H1 (cell line): ENCODE measurements around the gene KCNQ1. TPM values are rescaled to one million over a fixed set of nuclear protein-coding genes. Genes with fewer than 3 reads are reported as not detected.

Source experiments
- CTCF ChIA-PET: fragments of 300-600 bp; sonication (Branson Sonifier 250); formaldehyde crosslinking; loops from one replicate; lab custom pipeline; 2021; ENCODE audit not compliant: partially characterized antibody; lab: Charles Lee
- POLR2A ChIA-PET: fragments of 300-600 bp; sonication (Branson Sonifier 250); formaldehyde crosslinking; loops from one replicate; lab custom pipeline; 2021; ENCODE audit warnings: inconsistent platforms; ENCODE audit not compliant: partially characterized antibody; lab: Charles Lee
- DNase-seq, 2 experiments: peaks; one replicate each; pipeline versions ENCODE4 v3.0.0 to v3.0.0-alpha.2; 2010 to 2022; ENCODE audit warnings: low spot score in 2 of 2, low read depth in 1 of 2, mixed read lengths in 1 of 2
- FAIRE-seq: peaks from 2 replicates; lab custom pipeline; 2011; peaks lifted over from hg19 to GRCh38; lab: Jason Lieb, UNC
- H2AFZ ChIP-seq: 2 replicates; pipeline ENCODE4 v1.8.1; 2012; ENCODE audit warnings: low read length, inconsistent platforms
- H2AK5ac ChIP-seq: 2 replicates; pipeline ENCODE4 v1.6.1; 2013; ENCODE audit warnings: low read depth, low read length
- H2BK120ac ChIP-seq: replicated peaks from 2 replicates; pipeline ENCODE3; 2013; ENCODE audit warnings: low read depth, low read length, inconsistent platforms
- H2BK12ac ChIP-seq: 2 replicates; pipeline ENCODE4 v1.6.1; 2013; ENCODE audit warnings: low read depth, low read length
- H2BK15ac ChIP-seq: 2 replicates; pipeline ENCODE4 v1.6.1; 2013; ENCODE audit warnings: low read length
- H2BK20ac ChIP-seq: 2 replicates; pipeline ENCODE4 v1.6.1; 2013; ENCODE audit warnings: low read length
- H2BK5ac ChIP-seq: 2 replicates; pipeline ENCODE4 v1.6.1; 2013; ENCODE audit warnings: low read depth, low read length
- H3K14ac ChIP-seq: 2 replicates; pipeline ENCODE4 v1.6.1; 2013; ENCODE audit warnings: inconsistent platforms; ENCODE audit not compliant: insufficient read length
- H3K18ac ChIP-seq: 2 replicates; pipeline ENCODE4 v1.6.1; 2013; ENCODE audit warnings: low read length; ENCODE audit errors: extremely low read depth
- H3K23ac ChIP-seq: 2 replicates; pipeline ENCODE4 v1.6.1; 2013; ENCODE audit warnings: inconsistent platforms; ENCODE audit not compliant: insufficient read length
- H3K23me2 ChIP-seq: 2 replicates; pipeline ENCODE4 v1.6.1; 2013; ENCODE audit warnings: low read depth, low read length
- H3K27ac ChIP-seq: 2 replicates; pipeline ENCODE4 v1.6.1; 2011; ENCODE audit warnings: low read depth, low read length, inconsistent platforms
- H3K27me3 ChIP-seq, 4 experiments: replicated peaks in 1 of 4; 1 replicate in 1 of 4; 2 replicates in 3 of 4; pipeline versions ENCODE4 v1.6.1 to v1.8.1; 2011 to 2013; ENCODE audit warnings: low read length in 3 of 4, mild to moderate bottlenecking in 3 of 4, inconsistent platforms in 2 of 4, mixed read lengths in 2 of 4, moderate library complexity in 1 of 4; ENCODE audit not compliant: control insufficient read depth in 3 of 4, insufficient read depth in 3 of 4; ENCODE audit errors: extremely low read depth in 1 of 4
- H3K36me3 ChIP-seq, 4 experiments: 2 replicates each; pipeline versions ENCODE4 v1.6.1 to v1.8.1; 2011 to 2013; ENCODE audit warnings: mild to moderate bottlenecking in 4 of 4, low read length in 3 of 4, moderate library complexity in 2 of 4, control low read depth in 1 of 4, inconsistent platforms in 1 of 4; ENCODE audit not compliant: insufficient read depth in 4 of 4, control insufficient read depth in 2 of 4
- H3K4ac ChIP-seq: replicated peaks from 2 replicates; pipeline ENCODE3; 2013; ENCODE audit warnings: low read length, low read depth, mixed read lengths, inconsistent platforms; ENCODE audit not compliant: insufficient read length
- H3K4me1 ChIP-seq, 4 experiments: replicated peaks in 1 of 4; 1 replicate in 1 of 4; 2 replicates in 3 of 4; pipeline versions ENCODE4 v1.6.1 to v1.8.1; 2011 to 2013; ENCODE audit warnings: low read length in 3 of 4, inconsistent platforms in 2 of 4, mixed read lengths in 1 of 4; ENCODE audit not compliant: insufficient read depth in 4 of 4, control insufficient read depth in 3 of 4
- H3K4me2 ChIP-seq, 2 experiments: 2 replicates each; pipeline versions ENCODE4 v1.6.1 to v1.8.1; 2011 to 2013; ENCODE audit warnings: low read depth in 2 of 2, low read length in 2 of 2, control low read depth in 1 of 2, inconsistent platforms in 1 of 2, mild to moderate bottlenecking in 1 of 2; ENCODE audit not compliant: insufficient read depth in 1 of 2
- H3K4me3 ChIP-seq, 4 experiments: fragments of 200-600, 300-600 bp in 1 of 4; sonication (generic), shearing (Covaris generic), sonication (Bioruptor Twin) in 1 of 4; 2 replicates each; pipeline versions ENCODE4 v1.5.1 to v1.8.1; 2011 to 2016; ENCODE audit warnings: low read length in 4 of 4, low read depth in 3 of 4, control low read depth in 2 of 4, inconsistent platforms in 2 of 4, mild to moderate bottlenecking in 2 of 4, mixed read lengths in 1 of 4, moderate library complexity in 1 of 4; ENCODE audit not compliant: insufficient read depth in 2 of 4; ENCODE audit errors: extremely low read depth in 1 of 4
- H3K56ac ChIP-seq: replicated peaks from 2 replicates; pipeline ENCODE3; 2013; ENCODE audit warnings: low read depth, mild to moderate bottlenecking, mixed read lengths, low read length, inconsistent platforms; ENCODE audit not compliant: insufficient read length
- H3K79me1 ChIP-seq: 2 replicates; pipeline ENCODE4 v1.6.1; 2013; ENCODE audit warnings: low read depth, low read length, control low read depth
- H3K79me2 ChIP-seq, 2 experiments: 2 replicates each; pipeline versions ENCODE4 v1.6.1 to v1.8.1; 2012 to 2013; ENCODE audit warnings: low read length in 2 of 2, mild to moderate bottlenecking in 2 of 2, inconsistent platforms in 1 of 2; ENCODE audit not compliant: insufficient read depth in 2 of 2, control insufficient read depth in 1 of 2
- H3K9ac ChIP-seq, 4 experiments: replicated peaks in 1 of 4; 1 replicate in 1 of 4; 2 replicates in 3 of 4; pipeline versions ENCODE4 v1.6.1 to v1.8.1; 2011 to 2013; ENCODE audit warnings: low read depth in 3 of 4, low read length in 3 of 4, control low read depth in 2 of 4, mild to moderate bottlenecking in 2 of 4, moderate library complexity in 2 of 4, inconsistent platforms in 1 of 4; ENCODE audit errors: extremely low read depth in 1 of 4
- H3K9me3 ChIP-seq, 2 experiments: 2 replicates each; pipeline versions ENCODE4 v1.6.1 to v1.8.1; 2012 to 2013; ENCODE audit warnings: mild to moderate bottlenecking in 2 of 2, moderate library complexity in 2 of 2, control low read depth in 1 of 2, inconsistent platforms in 1 of 2, low read depth in 1 of 2, low read length in 1 of 2, mixed read lengths in 1 of 2; ENCODE audit not compliant: insufficient read depth in 2 of 2
- H4K20me1 ChIP-seq, 2 experiments: replicated peaks in 1 of 2; 2 replicates each; pipeline versions ENCODE3 to v1.8.1; 2011 to 2013; ENCODE audit warnings: inconsistent platforms in 2 of 2, low read length in 2 of 2, mild to moderate bottlenecking in 1 of 2; ENCODE audit not compliant: insufficient read depth in 2 of 2, control insufficient read depth in 1 of 2
- H4K5ac ChIP-seq: 2 replicates; pipeline ENCODE4 v1.6.1; 2013; ENCODE audit warnings: low read length, low read depth, mixed read lengths, inconsistent platforms; ENCODE audit not compliant: insufficient read length
- H4K8ac ChIP-seq: 2 replicates; pipeline ENCODE4 v1.8.0; 2013; ENCODE audit warnings: mild to moderate bottlenecking, moderate library complexity, low read length, inconsistent platforms; ENCODE audit not compliant: insufficient read depth; ENCODE audit errors: extremely low read depth
- H4K91ac ChIP-seq: replicated peaks from 2 replicates; pipeline ENCODE3; 2013; ENCODE audit warnings: low read length, mixed read lengths, inconsistent platforms; ENCODE audit not compliant: insufficient read length
- CTBP2 ChIP-seq: IDR thresholded peaks from 2 replicates; pipeline ENCODE4 v1.7.0; 2011; ENCODE audit warnings: borderline replicate concordance, mild to moderate bottlenecking, moderate library complexity, mixed read lengths, low read length; ENCODE audit not compliant: insufficient read depth, insufficient read length
- FOSL1 ChIP-seq: IDR thresholded peaks from 2 replicates; pipeline ENCODE4 v1.6.1; 2011; ENCODE audit warnings: mild to moderate bottlenecking, low read depth, low read length, moderate library complexity; ENCODE audit not compliant: insufficient read depth
- GABPA ChIP-seq: IDR thresholded peaks from 2 replicates; pipeline ENCODE4 v1.6.1; 2011; ENCODE audit warnings: mild to moderate bottlenecking, low read length, moderate library complexity, borderline replicate concordance; ENCODE audit not compliant: insufficient read depth
- JUND ChIP-seq: IDR thresholded peaks from 2 replicates; pipeline ENCODE4 v1.6.1; 2011; ENCODE audit warnings: mild to moderate bottlenecking, improper control_type of control experiment, low read length
- MAFK ChIP-seq: IDR thresholded peaks from 2 replicates; pipeline ENCODE4 v1.6.1; 2012; ENCODE audit warnings: low read depth, mild to moderate bottlenecking, improper control_type of control experiment, low read length
- POU5F1 ChIP-seq: IDR thresholded peaks from 2 replicates; pipeline ENCODE4 v1.6.1; 2011; ENCODE audit warnings: low read depth, mild to moderate bottlenecking, low read length, moderate library complexity
- RBBP5 ChIP-seq: IDR thresholded peaks from 2 replicates; pipeline ENCODE4 v1.7.1; 2012; ENCODE audit warnings: low read depth, mild to moderate bottlenecking, inconsistent platforms, low read length, moderate library complexity, borderline replicate concordance
- SRF ChIP-seq: IDR thresholded peaks from 2 replicates; pipeline ENCODE4 v1.6.1; 2011; ENCODE audit warnings: mild to moderate bottlenecking, low read depth, low read length, moderate library complexity
- TAF7 ChIP-seq: optimal IDR thresholded peaks from 2 replicates; pipeline ENCODE3; 2011; ENCODE audit warnings: low read depth, mild to moderate bottlenecking, inconsistent platforms, low read length, moderate library complexity, borderline replicate concordance
- TBP ChIP-seq: IDR thresholded peaks from 2 replicates; pipeline ENCODE4 v1.6.1; 2011; ENCODE audit warnings: low read depth, low read length, improper control_type of control experiment
- YY1 ChIP-seq: IDR thresholded peaks from 2 replicates; pipeline ENCODE4 v1.6.1; 2011; ENCODE audit warnings: low read depth, mild to moderate bottlenecking, low read length
- WGBS, 2 experiments: shearing (Covaris generic) in 1 of 2; methylation state at CpG; one replicate each; pipeline versions ENCODE4 v1.1.6 to v1.1.7; 2013 to 2015; ENCODE audit warnings: low lambda C conversion rate in 2 of 2, mixed read lengths in 2 of 2, inconsistent platforms in 1 of 2, low coverage in 1 of 2, missing lambda C conversion rate in 1 of 2; ENCODE audit not compliant: insufficient replicate concordance in 2 of 2, insufficient coverage in 1 of 2, insufficient read length in 1 of 2; ENCODE audit errors: extremely low coverage in 1 of 2, missing lambda C conversion rate in 1 of 2; 5-methylcytosine and 5-hydroxymethylcytosine counted together
- polyA plus RNA-seq, 7 experiments: library from polyadenylated mRNA; depleted of rRNA in 3 of 7; stranded (reverse) in 5 of 7; unstranded in 2 of 7; fragments of >200 nt in 5 of 7; fragments of 200-250 nt in 2 of 7; gene quantifications; 1 replicate in 5 of 7; 2 replicates in 1 of 7; 4 replicates in 1 of 7; pipeline versions ENCODE4 v1.2.1 to v1.2.3, GENCODE V29; 2011 to 2013; ENCODE audit warnings: missing spikeins in 2 of 7, mixed read lengths in 2 of 7
- total RNA-seq: library from RNA; stranded (reverse); fragmentation: NEBNext Ultra II Directional; extraction: Animal tissue kit (Norgen Biotek cat#: 25700); gene quantifications from 2 replicates; pipeline ENCODE4 v1.2.1, GENCODE V29; 2021
- TF ChIP-seq, protein P1 (sequence below): IDR thresholded peaks from 2 replicates; pipeline ENCODE4 v1.6.1; 2012; ENCODE audit warnings: inconsistent platforms
- TF ChIP-seq, protein P2 (sequence below): IDR thresholded peaks from 2 replicates; pipeline ENCODE4 v1.6.1; 2012; ENCODE audit warnings: inconsistent platforms

Gene KCNQ1
- total and polyA plus RNA-seq, 2 of the 8 experiments (the other 6 are each of a cell fraction or from before 2014, with no cell fraction given) = 1.9 to 2.0 TPM

- Histone ChIP-seq H2AK5ac (no peak overlapping the region), H3K9me3 (no peaks in the 10 kb centered on the region), H3K27me3 (peaks cover 8 to 52% (median 35%) of the 10 kb centered on the region in 4 experiments)
- POLR2A ChIA-PET = interaction anchor here (0.8 kb wide), 1 partner anchor 75 kb away, joined by 3 read pairs; no protein-coding TSS in a partner anchor
- TF ChIP-seq YY1 = no peak
- TF ChIP-seq SRF = no peak
- no peak for TF ChIP-seq FOSL1
- TF ChIP-seq POU5F1 = no peak
- no peak for TF ChIP-seq TAF7
- TF ChIP-seq GABPA = no peak
- TF ChIP-seq CTBP2 = no peak
- no peak for TF ChIP-seq MAFK
- TF ChIP-seq, protein P1, sequence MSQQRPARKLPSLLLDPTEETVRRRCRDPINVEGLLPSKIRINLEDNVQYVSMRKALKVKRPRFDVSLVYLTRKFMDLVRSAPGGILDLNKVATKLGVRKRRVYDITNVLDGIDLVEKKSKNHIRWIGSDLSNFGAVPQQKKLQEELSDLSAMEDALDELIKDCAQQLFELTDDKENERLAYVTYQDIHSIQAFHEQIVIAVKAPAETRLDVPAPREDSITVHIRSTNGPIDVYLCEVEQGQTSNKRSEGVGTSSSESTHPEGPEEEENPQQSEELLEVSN = no peak
- TF ChIP-seq TBP = no peak
- TF ChIP-seq, protein P2, sequence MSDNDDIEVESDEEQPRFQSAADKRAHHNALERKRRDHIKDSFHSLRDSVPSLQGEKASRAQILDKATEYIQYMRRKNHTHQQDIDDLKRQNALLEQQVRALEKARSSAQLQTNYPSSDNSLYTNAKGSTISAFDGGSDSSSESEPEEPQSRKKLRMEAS = no peak
- TF ChIP-seq RBBP5 = no peak
- TF ChIP-seq JUND = no peak
- TF ChIP-seq, all 59 proteins: peak for 0
- no peak overlapping the region for H3K4me2 ChIP-seq
- no peak overlapping the region for H2BK5ac ChIP-seq
- H3K9ac ChIP-seq = no peak overlapping the region
- no peaks in the 10 kb centered on the region for H3K36me3 ChIP-seq
- H2AFZ ChIP-seq = no peak overlapping the region
- no peak overlapping the region for H4K5ac ChIP-seq
- no peak overlapping the region for H2BK15ac ChIP-seq
- WGBS, 2 experiments = 90% methylated on average over 8 of the region's 9 CpGs; no CpG with 5 or more reads in 1 of the 2 experiments
- no peaks in the 10 kb centered on the region for H3K79me2 ChIP-seq
- no peaks in the 10 kb centered on the region for H4K20me1 ChIP-seq
- no peak overlapping the region for H4K8ac ChIP-seq
- peak in 1 of 2 experiments; percentile 39 for DNase-seq
- H3K14ac ChIP-seq = no peak overlapping the region
- H3K79me1 ChIP-seq = no peaks in the 10 kb centered on the region
- no peaks in the 10 kb centered on the region for H3K23me2 ChIP-seq
- FAIRE-seq = no peak
- H3K4ac ChIP-seq = no peak overlapping the region
- H4K91ac ChIP-seq = no peak overlapping the region
- H3K27ac ChIP-seq = no peak overlapping the region
- H3K23ac ChIP-seq = no peak overlapping the region
- no peak overlapping the region for H3K56ac ChIP-seq
- no peak overlapping the region for H3K4me3 ChIP-seq
- H3K4me1 ChIP-seq = peaks cover 0 to 6% (median 2%) of the 10 kb centered on the region in 4 experiments; a peak in 2 of 7 replicates
- CTCF ChIA-PET = interaction anchor here (1.0 to 1.2 kb wide), 2 partner anchors 161 to 889 kb away, joined by 3 read pairs; no protein-coding TSS in a partner anchor
- no peak overlapping the region for H2BK120ac ChIP-seq
- no peak overlapping the region for H3K18ac ChIP-seq
- H2BK20ac ChIP-seq = no peak overlapping the region
- H2BK12ac ChIP-seq = no peak overlapping the region
Observed at GRCh38 chr11:2770761-2771301, 326.0 kb downstream of the KCNQ1 start.
